GM21447 (cell line): ENCODE data around the gene PA2G4.
"Not testable (repeated sequence)": the region's sequence is repeated elsewhere in the genome, so short reads cannot be mapped to it uniquely, and the experiment has no call there.

Source experiments
- ATAC-seq: cut with Tn5 transposase; IDR thresholded peaks from one replicate; pipeline ENCODE4 v1.9.1; 2021; ENCODE audit not compliant: unreplicated experiment

PA2G4 gene

DNA sequence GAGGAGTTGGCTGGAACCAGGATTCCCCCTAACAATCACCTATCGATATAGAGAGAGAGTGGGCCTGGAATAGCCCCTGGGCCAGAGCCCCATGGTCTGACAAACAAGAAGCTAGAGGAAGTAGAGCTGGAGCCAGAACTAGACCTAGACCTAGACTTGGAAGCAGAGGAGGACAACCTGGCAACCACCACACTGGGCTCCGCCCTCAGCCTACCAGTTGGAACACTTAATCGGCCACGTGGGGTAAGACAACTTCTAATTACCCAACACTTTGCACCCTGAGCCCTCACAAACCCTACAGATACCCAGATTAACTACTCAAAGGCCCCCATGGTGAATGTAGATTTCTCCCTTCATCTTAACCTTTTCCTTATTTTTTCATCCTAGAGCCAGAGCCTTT lies 4.6 kb upstream of the PA2G4 start:
- ATAC-seq = no peak

DNA sequence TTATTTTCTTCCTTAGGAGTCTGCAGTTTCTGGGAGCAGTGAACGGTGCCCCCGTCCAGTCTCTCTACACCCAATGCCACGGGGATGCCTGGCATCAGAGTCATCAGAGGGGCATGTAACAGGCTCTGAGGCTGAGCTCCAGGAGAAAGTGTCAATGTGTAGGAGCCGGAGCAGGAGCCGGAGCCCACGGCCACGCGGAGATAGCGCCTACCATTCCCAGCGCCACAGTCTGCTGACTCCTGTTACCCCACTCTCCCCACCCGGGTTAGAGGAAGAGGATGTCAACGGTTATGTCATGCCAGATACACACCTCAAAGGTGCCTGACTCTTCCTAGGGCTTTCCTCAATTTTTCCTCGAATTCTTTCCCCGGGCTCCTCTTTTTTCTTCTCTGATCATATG lies 3.3 kb upstream of the PA2G4 start:
- ATAC-seq = no peak

DNA sequence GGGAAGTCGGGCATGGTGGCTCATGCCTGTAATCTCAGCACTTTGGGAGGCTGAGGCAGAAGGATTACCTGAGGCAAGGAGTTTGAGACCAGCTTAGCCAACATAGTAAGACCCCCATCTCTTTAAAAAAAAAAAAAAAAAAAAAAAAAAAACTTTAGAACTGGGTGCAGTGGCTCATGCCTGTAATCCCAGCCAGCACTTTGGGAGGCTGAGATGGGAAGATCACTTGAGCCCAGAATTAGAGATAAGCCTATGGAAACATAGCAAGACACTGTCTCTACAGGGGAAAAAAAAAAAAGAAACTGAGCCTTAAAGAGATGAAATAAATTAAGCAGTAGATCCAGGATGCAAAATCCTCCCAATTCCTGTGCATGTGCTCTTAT lies 1.7 kb upstream of the PA2G4 start:
- no peak for ATAC-seq

DNA sequence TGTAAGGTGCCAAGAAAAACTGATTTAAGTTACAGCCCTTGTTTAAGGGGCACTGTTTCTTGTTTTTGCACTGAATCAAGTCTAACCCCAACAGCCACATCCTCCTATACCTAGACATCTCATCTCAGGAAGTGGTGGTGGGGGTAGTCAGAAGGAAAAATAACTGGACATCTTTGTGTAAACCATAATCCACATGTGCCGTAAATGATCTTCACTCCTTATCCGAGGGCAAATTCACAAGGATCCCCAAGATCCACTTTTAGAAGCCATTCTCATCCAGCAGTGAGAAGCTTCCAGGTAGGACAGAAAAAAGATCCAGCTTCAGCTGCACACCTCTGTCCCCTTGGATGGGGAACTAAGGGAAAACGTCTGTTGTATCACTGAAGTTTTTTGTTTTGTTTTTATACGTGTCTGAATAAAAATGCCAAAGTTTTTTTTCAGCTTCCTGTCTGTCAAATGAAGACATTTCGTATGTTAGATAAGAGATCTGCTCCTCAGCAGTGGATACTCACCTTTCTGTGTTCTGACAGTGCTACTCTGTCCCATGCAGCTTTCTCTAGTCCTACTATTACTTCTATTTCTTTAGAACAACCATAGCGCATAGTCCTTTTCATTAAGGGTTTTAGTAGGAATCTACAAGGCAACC lies 1.2 kb upstream of the PA2G4 start:
- ATAC-seq = no peak

DNA sequence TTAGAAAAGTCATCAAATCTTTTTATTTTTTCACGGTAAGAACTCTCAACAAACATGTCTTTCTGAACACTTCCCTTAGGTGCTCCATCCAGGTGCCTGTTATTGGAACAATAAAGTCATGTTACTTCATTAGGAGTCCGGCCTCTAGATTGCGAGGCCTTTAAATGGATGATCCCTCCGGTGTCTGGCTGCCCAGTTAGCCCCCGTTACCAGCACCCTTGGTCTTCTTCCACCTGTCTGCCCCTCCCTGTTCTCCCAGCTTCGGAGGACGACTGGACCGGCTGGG lies 593 bp upstream of the PA2G4 start:
- ATAC-seq = no peak

DNA sequence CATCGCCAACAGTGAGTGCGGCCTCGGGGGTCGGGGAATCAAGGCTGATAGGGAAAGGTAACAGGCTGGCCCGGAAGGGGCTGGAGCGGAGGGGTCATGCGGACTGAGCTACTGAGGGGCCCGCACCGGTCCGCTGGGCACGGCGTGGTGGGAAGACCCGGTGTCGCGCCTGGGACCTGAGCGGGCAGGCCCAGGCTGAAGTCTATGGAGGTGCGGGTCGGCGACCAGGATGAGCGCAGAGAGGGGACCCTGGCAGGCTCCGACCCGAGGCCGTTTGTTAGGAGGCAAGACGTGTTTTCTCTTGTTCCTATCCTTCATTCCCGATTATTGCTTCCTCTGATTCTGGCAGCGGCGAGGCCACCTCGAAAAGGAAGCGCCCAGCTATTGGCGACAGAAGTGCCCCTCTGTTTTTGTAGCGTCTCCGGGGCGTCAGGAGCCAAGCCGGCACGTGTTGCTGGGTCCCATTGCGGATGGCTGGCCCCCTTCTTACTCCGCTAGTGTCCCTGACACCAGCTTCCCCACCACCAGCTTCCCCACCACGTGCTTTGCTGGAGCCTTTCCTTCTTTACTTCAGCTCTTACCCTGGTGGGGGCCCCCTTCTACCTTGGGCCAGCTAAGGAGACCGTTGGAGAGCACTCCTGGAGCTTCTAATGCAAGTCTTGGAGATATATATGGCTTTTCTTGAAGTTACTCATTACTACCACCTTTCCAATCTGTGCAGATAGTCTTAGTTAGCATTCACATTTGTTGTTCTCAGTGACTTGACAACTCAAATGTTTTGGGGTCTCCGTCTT lies 653 bp downstream of the PA2G4 start:
- ATAC-seq = peak; percentile 20

DNA sequence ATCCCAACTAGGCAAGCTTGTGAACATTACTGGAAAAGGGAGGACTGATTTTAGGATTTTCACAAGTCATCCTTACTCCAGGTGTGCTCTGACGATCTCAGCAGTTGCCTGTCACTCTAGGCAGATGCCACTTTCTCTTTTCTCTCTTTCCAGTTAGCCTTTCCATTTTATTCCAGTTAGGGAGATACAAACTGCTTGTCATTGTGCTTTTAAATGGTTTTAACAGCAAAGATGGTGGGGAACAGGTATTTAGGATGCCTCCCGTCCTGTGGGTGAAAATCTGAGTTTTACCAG lies 1.2 kb downstream of the PA2G4 start:
- no peak for ATAC-seq

DNA sequence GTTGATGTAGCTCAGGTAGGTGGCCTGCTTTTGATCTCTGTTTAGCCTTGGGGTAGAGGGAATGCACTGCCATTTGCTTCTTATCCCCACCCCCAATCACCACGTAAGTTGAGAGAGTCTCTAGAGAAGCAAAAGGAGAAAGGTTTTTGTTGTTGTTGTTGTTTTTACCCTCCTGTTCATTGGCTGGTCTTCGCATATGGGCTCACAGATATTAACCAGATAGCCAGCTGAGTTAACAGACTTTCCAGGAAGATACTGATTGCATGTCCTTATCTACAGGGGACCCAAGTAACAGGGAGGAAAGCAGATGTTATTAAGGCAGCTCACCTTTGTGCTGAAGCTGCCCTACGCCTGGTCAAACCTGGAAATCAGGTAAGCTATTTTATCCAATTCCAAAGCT lies 2.9 kb downstream of the PA2G4 start:
- no peak for ATAC-seq

DNA sequence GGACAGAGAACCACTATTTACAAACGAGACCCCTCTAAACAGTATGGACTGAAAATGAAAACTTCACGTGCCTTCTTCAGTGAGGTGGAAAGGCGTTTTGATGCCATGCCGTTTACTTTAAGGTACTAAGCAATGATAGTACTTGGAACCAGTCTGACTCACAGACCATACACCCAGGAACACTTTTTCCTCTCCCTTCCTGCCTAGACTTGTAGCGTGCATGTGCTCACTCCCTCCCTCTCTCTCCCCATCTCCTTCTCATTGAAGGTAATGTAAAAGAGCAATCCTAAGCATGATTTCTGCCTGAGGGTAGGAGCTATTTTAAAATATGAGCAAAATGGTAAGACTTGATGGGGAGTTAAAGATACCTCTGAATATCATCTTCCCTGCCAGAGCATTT lies 6.2 kb downstream of the PA2G4 start:
- no peak for ATAC-seq

DNA sequence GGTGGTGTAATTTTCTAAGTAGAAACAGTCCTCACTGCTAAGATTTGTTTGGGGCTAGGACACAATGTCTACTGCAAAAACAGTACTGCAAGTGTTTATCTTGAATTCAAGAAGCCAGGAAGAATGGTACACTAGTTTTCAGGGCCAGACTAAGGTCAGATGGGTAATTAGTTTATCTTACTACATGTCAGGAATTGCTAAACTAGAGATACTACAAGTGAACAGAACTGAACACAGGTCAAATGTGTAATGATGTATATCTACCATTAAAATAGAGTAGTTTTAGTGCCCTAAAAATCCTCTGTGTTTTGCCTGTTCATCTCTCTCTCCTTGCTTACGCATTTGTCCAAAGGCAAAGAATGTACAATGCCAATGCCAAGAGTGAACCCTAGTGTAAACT lies 9.7 kb downstream of the PA2G4 start:
- ATAC-seq = no peak

DNA sequence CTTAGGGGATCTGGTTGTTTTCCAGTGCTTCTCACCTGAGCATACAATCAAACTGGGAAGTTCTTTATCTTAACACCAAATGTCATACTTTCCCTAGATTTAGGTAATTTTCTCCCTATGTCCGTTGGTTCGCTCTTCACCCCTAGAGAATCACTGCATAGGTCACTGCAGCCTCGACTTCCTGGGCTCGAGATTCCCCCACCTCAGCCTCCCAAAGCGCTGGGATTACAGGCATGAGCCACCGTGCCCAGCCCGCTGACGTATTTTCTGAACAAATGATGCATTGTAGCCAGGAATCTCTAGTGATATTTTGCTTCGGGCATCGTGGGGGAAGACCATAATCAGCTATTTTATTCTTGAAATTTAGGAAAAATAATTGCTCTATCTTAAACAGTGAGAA lies 11.0 kb downstream of the PA2G4 start:
- no peak for ATAC-seq

DNA sequence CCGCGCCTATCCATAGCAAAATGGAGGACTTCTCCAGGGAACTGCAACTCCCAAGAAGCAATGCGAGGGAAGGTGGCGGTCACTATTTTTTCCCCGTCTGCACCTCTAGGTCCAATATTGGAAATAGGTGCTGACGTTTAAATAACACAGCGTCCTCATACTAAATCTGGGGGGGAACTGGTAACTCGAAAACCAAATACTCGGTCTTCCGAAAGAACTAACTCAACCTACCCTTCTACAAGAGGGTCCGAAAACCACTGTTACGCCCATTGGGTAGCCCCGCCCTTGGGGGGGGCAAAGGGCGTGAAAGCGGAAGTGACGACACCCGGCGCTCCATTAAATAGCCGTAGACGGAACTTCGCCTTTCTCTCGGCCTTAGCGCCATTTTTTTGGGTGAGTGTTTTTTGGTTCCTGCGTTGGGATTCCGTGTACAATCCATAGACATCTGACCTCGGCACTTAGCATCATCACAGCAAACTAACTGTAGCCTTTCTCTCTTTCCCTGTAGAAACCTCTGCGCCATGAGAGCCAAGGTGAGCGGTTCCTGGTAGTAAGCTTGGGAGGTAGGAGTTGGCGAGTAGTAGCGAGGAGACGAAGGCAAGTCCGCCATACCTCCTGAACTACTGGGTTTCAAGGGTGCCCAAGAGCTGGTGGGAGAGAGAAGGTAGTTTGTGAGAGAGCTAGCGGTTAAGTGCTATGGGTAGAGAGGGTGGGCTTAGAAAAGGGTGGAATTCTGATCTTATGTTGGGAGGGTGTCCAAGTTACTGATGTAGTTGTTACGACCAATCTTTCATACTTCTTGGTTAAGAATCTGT lies 12.1 kb downstream of the PA2G4 start, which contains the start of gene RPL41:
TSS of gene RPL41 (plus strand) at position 367 of the 815 bp plus-strand sequence.
- ATAC-seq = peak; percentile 44

DNA sequence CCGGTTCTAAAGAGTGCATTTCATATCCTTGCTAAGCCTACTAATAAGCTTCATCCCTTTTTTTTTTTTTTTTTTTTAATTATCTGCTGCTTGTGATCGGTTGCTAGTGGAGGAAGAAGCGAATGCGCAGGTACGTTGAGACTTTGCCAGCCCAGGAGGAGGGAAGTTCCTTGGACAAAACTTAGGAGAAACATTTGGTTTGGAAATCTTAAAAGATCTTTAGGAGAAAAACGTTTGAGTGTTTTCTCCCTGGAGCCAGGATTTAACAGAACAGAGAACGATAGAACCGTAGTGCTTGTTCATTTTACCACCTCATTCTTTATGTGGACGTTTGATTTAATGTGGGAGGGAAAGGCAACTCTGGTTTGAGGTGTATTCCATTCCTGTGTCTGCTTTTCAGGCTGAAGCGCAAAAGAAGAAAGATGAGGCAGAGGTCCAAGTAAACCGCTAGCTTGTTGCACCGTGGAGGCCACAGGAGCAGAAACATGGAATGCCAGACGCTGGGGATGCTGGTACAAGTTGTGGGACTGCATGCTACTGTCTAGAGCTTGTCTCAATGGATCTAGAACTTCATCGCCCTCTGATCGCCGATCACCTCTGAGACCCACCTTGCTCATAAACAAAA lies 12.8 kb downstream of the PA2G4 start:
- ATAC-seq = not testable (repeated sequence)

DNA sequence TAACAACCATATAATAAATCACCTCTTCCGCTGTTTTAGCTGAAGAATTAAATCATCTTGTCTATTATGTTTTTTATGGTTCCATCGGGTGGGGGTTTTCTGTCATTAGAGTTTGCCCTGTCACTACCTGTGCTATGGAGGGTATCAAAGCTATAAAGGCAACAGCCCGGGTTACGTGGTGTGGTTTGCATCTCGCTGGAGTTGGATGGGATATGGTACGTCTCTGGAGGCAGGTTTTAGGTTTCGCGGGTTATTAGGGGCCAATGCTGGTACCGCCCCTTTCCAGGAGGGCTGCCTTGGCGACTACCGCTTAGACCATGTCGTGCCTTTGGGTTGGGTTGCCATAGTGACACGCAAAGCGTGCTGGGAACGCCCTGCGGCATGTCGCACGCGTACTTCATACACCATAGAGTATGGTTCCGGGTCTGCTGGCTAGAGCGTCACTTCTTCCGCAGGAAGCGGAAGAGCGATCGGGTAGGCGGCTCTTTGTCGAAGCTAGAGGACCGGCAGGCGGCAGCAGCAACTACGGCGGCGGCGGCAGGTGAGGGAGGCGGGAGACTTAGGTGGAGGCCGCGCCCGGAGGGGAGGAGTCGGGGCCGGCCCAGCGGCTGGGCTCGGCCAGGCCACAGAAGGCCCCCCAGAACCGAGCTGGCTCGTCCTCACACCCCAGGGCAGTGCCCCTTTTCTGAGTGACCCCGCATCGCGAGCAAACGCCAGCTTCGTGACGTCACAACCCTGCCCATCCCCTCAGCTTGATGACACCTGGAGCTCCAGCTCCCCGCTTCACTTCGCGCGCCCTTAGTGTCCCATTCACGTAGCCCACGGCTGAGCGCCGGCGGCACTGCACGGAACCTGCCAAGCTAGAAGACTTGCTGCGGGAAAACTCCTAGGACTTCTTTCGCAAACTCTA lies 13.7 kb downstream of the PA2G4 start, which contains the start of gene ZC3H10:
TSS of gene ZC3H10 (plus strand) at position 489 of the 910 bp plus-strand sequence. CDS start 2,297 bp downstream, outside the sequence.
- ATAC-seq = peak; percentile 73

DNA sequence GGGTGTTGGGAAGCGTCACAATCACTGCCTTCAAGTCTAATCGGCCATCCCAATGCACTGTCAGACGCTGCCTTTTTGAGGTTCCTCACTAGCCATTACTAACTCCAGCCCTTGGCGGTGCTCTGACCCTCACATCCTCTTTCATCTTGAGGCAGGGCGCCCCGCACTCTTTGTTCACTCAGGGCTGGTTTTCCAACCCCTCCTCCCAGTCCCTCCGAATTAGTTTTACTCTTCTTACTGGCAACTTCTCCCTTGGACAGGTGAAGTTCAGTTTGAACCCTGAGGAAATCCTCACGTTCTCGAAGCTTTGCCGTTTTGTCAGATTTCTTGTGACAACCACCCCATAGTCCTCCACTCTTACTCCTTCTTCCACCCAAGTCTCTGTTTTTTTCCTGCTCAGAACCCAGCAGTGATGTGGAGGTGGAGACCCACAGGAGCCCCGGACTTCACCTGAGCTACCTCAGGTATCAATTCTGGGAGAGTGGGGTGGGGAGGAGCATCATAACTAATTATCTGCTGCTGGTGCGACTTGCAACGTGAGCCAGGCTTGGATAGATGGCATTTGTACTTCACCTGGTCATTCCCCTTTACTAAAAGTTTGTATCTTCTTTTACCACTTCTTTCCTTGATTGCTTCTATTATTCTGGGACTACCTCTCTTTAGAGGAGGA lies 14.5 kb downstream of the PA2G4 start:
- ATAC-seq = no peak

DNA sequence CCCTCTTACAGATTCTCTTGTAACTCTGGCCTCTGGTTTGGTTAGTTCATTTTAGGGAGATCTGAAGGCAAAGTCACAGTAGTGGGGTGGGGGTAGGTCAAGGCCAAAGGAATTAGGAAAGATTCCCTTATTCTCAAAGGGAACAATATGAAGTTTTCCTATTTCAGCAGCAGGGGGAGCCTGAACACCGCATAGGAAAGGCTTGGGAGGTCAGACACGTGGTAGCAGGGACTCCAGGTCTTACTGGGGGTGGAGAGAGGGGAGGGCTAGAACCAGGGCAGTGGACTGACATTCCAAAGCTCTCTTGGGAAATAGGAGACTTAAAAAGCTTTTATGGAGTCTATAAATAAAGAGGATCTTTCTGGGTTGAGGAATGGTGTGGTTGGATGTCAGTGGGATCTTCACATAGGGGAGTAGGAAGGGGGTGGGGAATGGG lies 15.0 kb downstream of the PA2G4 start:
- no peak for ATAC-seq

DNA sequence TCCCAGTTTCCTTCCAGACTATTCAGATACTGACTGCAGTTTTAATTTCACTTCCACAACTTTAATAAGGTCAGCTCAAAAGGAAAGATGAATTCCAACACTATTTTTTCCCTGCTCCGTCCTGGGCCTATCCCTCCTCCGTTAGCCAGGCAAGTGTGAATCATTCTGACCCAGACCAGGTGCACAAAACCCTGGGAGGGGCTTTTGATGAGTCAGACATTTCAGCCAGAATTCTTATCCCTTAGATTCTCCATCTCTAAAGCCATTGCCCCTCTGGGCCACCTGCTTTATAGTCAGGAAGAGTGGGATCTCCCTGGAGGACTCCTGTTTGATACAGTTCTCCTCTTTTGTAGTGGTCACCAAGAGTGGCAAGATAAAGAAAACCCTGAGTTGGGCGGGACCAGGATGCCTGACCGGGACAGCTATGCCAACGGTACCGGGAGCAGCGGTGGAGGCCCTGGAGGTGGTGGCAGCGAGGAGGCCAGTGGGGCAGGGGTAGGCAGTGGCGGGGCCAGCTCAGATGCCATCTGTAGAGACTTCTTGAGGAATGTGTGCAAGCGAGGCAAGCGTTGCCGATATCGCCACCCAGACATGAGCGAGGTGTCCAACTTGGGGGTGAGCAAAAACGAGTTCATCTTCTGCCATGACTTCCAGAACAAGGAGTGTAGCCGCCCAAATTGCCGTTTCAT lies 15.9 kb downstream of the PA2G4 start:
- no peak for ATAC-seq

DNA sequence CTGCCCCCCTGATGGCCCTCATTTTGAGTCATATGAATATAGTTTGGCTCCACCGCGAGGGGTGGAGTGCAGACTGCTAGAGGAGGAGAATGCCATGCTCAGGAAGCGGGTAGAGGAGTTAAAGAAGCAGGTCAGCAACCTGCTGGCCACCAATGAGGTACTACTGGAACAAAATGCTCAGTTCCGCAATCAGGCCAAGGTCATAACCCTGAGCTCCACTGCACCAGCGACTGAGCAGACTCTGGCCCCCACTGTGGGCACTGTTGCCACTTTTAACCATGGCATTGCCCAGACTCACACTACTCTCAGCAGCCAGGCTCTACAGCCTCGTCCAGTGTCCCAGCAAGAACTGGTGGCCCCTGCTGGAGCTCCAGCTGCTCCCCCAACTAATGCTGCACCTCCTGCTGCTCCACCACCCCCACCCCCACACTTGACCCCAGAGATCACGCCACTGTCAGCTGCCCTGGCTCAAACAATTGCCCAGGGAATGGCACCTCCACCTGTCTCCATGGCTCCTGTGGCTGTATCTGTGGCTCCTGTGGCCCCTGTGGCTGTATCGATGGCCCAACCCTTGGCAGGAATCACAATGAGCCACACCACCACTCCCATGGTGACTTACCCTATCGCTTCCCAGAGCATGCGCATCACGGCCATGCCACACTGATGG lies 17.0 kb downstream of the PA2G4 start:
- no peak for ATAC-seq

DNA sequence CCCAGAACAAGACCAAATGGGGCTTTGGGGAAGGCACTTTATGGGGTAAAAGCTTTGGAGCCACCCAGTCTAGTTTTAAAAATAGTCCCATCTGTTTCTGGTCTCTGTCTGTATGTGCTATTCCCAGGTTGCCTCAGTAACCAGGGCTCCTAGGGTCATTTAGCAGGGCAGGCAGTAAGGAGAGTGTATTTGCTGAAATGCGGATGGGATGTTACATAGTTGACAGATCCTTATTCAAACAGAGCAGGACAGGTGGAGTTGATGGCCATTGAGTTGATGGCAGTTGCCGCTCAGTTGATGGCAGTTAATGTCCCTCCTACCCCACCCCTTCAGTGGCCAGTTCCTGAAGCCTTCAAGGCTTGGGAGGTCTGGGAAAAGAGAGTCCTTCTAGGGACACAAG lies 18.3 kb downstream of the PA2G4 start:
- no peak for ATAC-seq
